B cell (primary cell): Measurements from ENCODE around the gene TTLL10. TPM values are rescaled to one million over a fixed set of nuclear protein-coding genes. Genes with fewer than 3 reads are reported as not detected.

ENCODE experiments used
- ATAC-seq: fragments of 200-7000 bp; cut with Tn5 transposase; one replicate; pipeline ENCODE4 v1.10.0; 2021; ENCODE audit warnings: low read depth, mild to moderate bottlenecking, moderate number of reproducible peaks, moderate library complexity
- CTCF ChIA-PET: fragments of 350-600 bp; sonication (Branson Sonifier 250); formaldehyde crosslinking; loops from one replicate; lab custom pipeline; 2021; ENCODE audit warnings: antibody characterized with exemption, inconsistent platforms; lab: Charles Lee
- POLR2A ChIA-PET: fragments of 350-600 bp; sonication (Branson Sonifier 250); formaldehyde crosslinking; loops from one replicate; lab custom pipeline; 2021; ENCODE audit warnings: antibody characterized with exemption; lab: Charles Lee
- DNase-seq: peaks from one replicate; pipeline ENCODE4 v3.0.0; 2013
- H2AFZ ChIP-seq: 2 replicates; pipeline ENCODE4 v1.6.1; 2012; ENCODE audit warnings: mild to moderate bottlenecking, low read depth, low read length; ENCODE audit not compliant: insufficient read depth, poor library complexity, severe bottlenecking
- H3K27ac ChIP-seq, 2 donors: 1 replicate in 1 of 2; 2 replicates in 1 of 2; pipeline ENCODE4 v1.5.1; 2012 to 2013; ENCODE audit warnings: low read length in 2 of 2, mild to moderate bottlenecking in 2 of 2, moderate library complexity in 1 of 2
- H3K27me3 ChIP-seq, 4 experiments: fragments of 200-600 bp in 1 of 4; sonication (generic) in 1 of 4; replicated peaks in 1 of 4; 1 replicate in 2 of 4; 2 replicates in 2 of 4; pipeline versions ENCODE4 v1.6.1 to v1.7.0; 2013 to 2016; ENCODE audit warnings: low read length in 3 of 4, mild to moderate bottlenecking in 2 of 4, mixed read lengths in 1 of 4, moderate library complexity in 1 of 4; ENCODE audit not compliant: insufficient read depth in 4 of 4, control insufficient read depth in 3 of 4; ENCODE audit errors: control extremely low read depth in 1 of 4
- H3K36me3 ChIP-seq, 2 experiments: replicated peaks in 1 of 2; 1 replicate in 1 of 2; 2 replicates in 1 of 2; pipeline versions ENCODE4 v1.6.1 to v1.7.1; 2013; ENCODE audit warnings: low read length in 1 of 2; ENCODE audit not compliant: insufficient read depth in 2 of 2, control insufficient read depth in 1 of 2; ENCODE audit errors: control extremely low read depth in 1 of 2, extremely low read depth in 1 of 2
- H3K4me1 ChIP-seq, 2 donors: fragments of 200-600 bp in 1 of 2; sonication (generic) in 1 of 2; 1 replicate in 1 of 2; 2 replicates in 1 of 2; pipeline versions ENCODE4 v1.5.1 to v1.6.1; 2013 to 2017; ENCODE audit warnings: low read length in 2 of 2; ENCODE audit not compliant: control insufficient read depth in 2 of 2, insufficient read depth in 2 of 2
- H3K4me2 ChIP-seq: replicated peaks from 2 replicates; pipeline ENCODE3; 2012; ENCODE audit warnings: mild to moderate bottlenecking, low read depth, low read length; ENCODE audit not compliant: poor library complexity, severe bottlenecking
- H3K4me3 ChIP-seq, 5 experiments: fragments of 200-600 bp in 1 of 5; sonication (generic) in 1 of 5; 1 replicate in 3 of 5; 2 replicates in 2 of 5; pipeline versions ENCODE4 v1.5.1 to v1.7.0; 2011 to 2016; ENCODE audit warnings: low read length in 4 of 5, mild to moderate bottlenecking in 4 of 5, low read depth in 2 of 5, control low read depth in 1 of 5, moderate library complexity in 1 of 5; ENCODE audit not compliant: insufficient read depth in 1 of 5; ENCODE audit errors: control extremely low read depth in 1 of 5, extremely low read depth in 1 of 5
- H3K79me2 ChIP-seq: fragments of 200-600 bp; sonication (generic); one replicate; pipeline ENCODE4 v1.6.0; 2016; ENCODE audit warnings: low read length; ENCODE audit not compliant: control insufficient read depth, insufficient read depth
- H3K9ac ChIP-seq: fragments of 200-600 bp; sonication (generic); 2 replicates; pipeline ENCODE4 v1.6.1; 2017; ENCODE audit warnings: mild to moderate bottlenecking, low read length, moderate library complexity
- H3K9me3 ChIP-seq, 3 donors: one replicate each; pipeline versions ENCODE4 v1.6.1 to v1.7.1; 2013; ENCODE audit warnings: low read length in 2 of 3; ENCODE audit not compliant: control insufficient read depth in 2 of 3, insufficient read depth in 1 of 3; ENCODE audit errors: control extremely low read depth in 1 of 3
- H4K20me1 ChIP-seq: 2 replicates; pipeline ENCODE4 v1.6.0; 2012; ENCODE audit warnings: mild to moderate bottlenecking, low read length; ENCODE audit not compliant: insufficient read depth, control insufficient read depth, poor library complexity, severe bottlenecking
- H3K27ac Mint-ChIP-seq: one replicate; pipeline ENCODE4 v1.8.0; 2021; ENCODE audit warnings: mixed read lengths
- H3K27me3 Mint-ChIP-seq: one replicate; pipeline ENCODE4 v1.8.0; 2021; ENCODE audit warnings: mixed read lengths
- H3K4me1 Mint-ChIP-seq: one replicate; pipeline ENCODE4 v1.8.0; 2021; ENCODE audit warnings: mixed read lengths
- H3K4me3 Mint-ChIP-seq: one replicate; pipeline ENCODE4 v1.8.0; 2021; ENCODE audit warnings: mixed read lengths
- H3K9me3 Mint-ChIP-seq: one replicate; pipeline ENCODE4 v1.8.0; 2022; ENCODE audit warnings: mixed read lengths; ENCODE audit not compliant: insufficient read depth
- EZH2 ChIP-seq: IDR thresholded peaks from 2 replicates; pipeline ENCODE4 v1.6.1; 2012; ENCODE audit warnings: borderline replicate concordance, low read depth, mild to moderate bottlenecking, moderate library complexity, low read length; ENCODE audit not compliant: insufficient read depth, poor library complexity, severe bottlenecking
- WGBS: methylation state at CpG from one replicate; pipeline ENCODE4 v1.1.5; 2013; ENCODE audit warnings: missing lambda C conversion rate; ENCODE audit not compliant: insufficient coverage; 5-methylcytosine and 5-hydroxymethylcytosine counted together
- intact Hi-C: fragments of 100-400 bp; cut with micrococcal nuclease; formaldehyde crosslinking; loops from one replicate; pipeline ENCODE4 v1.10.0; 2022
- polyA plus RNA-seq: library from polyadenylated mRNA; depleted of rRNA; stranded (reverse); fragments of >200 nt; gene quantifications from 2 replicates; pipeline ENCODE4 v1.2.3, GENCODE V29; 2012
- total RNA-seq, 2 donors: library from RNA; stranded (reverse); fragments of 120-200 nt in 1 of 2; gene quantifications; 1 replicate in 1 of 2; 2 replicates in 1 of 2; pipeline versions ENCODE4 v1.2.3 to v1.2.4, GENCODE V29; 2013 to 2022
- TF ChIP-seq, protein P1 (sequence below): fragments of 200-600 bp; IDR thresholded peaks from one replicate; pipeline ENCODE4 v1.8.0; 2022; ENCODE audit warnings: antibody characterized with exemption, mild to moderate bottlenecking

The TTLL10 gene
- total and polyA plus RNA-seq, 2 donors (not counting 1 experiment from before 2014, with no cell fraction given) = 0.37 to 0.45 TPM

DNA sequence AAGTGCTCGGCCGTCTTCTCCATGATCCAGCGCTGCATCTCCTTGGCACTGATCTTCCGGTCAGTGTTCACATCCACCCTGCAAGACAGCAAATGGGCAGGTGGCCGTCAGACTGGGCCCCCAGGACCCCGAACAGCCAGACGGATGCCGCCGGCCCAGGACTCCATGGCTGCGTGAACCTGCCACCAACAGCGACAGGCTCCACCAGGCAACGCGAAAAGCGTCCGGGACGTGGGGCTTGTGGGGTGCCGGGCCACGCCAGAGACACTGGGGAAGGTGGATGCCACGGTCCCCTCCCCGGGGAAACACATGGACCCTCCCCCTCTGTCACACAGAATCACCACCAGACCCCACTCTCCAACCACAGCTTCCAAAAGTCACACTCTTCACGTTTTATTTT is 50.2 kb downstream of the TTLL10 start:
- no peak overlapping the region for H3K4me2 ChIP-seq
- peaks cover 93% of the 10 kb centered on the region for H4K20me1 ChIP-seq
- H3K36me3 ChIP-seq = peaks cover 0 to 80% of the 10 kb centered on the region in 2 experiments
- no peaks in the 10 kb centered on the region for H3K9me3 Mint-ChIP-seq
- H3K79me2 ChIP-seq = peaks cover 55% of the 10 kb centered on the region
- H3K9ac ChIP-seq = no peak overlapping the region
- no peak overlapping the region for H3K4me3 Mint-ChIP-seq
- no peak overlapping the region for H3K4me3 ChIP-seq
- WGBS = 96% methylated on average over 20 of the region's 21 CpGs
- ATAC-seq (no peak), DNase-seq (no peak)
- no peak overlapping the region for H2AFZ ChIP-seq
- ChIA-PET CTCF (no interaction called here), POLR2A (no interaction called here)
- H3K27me3 Mint-ChIP-seq = no peaks in the 10 kb centered on the region
- H3K27ac ChIP-seq = no peak overlapping the region
- no peaks in the 10 kb centered on the region for H3K4me1 ChIP-seq
- no peaks in the 10 kb centered on the region for H3K9me3 ChIP-seq
- H3K27me3 ChIP-seq = no peaks in the 10 kb centered on the region
- no peak overlapping the region for H3K27ac Mint-ChIP-seq
- intact Hi-C loops = no loop called here
- TF ChIP-seq, protein P1, sequence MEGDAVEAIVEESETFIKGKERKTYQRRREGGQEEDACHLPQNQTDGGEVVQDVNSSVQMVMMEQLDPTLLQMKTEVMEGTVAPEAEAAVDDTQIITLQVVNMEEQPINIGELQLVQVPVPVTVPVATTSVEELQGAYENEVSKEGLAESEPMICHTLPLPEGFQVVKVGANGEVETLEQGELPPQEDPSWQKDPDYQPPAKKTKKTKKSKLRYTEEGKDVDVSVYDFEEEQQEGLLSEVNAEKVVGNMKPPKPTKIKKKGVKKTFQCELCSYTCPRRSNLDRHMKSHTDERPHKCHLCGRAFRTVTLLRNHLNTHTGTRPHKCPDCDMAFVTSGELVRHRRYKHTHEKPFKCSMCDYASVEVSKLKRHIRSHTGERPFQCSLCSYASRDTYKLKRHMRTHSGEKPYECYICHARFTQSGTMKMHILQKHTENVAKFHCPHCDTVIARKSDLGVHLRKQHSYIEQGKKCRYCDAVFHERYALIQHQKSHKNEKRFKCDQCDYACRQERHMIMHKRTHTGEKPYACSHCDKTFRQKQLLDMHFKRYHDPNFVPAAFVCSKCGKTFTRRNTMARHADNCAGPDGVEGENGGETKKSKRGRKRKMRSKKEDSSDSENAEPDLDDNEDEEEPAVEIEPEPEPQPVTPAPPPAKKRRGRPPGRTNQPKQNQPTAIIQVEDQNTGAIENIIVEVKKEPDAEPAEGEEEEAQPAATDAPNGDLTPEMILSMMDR = no peak
- no peak for TF ChIP-seq EZH2
- H3K4me1 Mint-ChIP-seq = peaks cover 6% of the 10 kb centered on the region

DNA sequence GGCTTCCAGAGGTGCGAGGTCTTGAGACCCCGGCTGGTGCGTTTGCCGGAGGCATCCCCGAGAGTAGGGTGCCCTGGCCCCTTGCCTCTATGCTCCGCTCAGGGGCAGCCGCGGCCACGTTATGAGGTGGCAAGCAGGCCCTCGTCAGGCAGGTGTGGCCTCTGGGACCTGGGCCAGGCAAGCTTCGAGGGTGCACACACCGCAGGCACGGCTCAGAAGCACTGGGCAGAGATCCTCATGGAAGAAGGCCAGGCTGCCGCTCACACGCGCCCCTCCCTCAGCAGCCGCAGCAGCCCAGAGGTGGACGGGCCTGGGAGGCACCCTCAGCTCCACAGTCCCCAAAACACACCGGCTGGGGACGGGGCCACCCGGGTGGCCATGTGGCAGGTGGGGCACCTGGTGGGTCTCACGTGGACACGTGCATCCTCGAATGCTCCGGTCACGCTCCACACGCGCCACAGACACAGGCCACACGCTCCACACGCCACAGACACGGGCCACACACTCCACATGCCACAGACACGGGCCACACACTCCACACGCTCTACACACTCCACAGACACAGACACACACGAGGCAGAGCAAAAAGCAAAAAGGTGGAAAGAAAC is 51.7 kb downstream of the TTLL10 start:
- CTCF ChIA-PET = interaction anchor here (1.4 kb wide), 1 partner anchor 103 kb away, joined by 4 read pairs; no protein-coding TSS in a partner anchor
- peaks cover 0 to 73% of the 10 kb centered on the region in 2 experiments for H3K36me3 ChIP-seq
- H3K9me3 Mint-ChIP-seq = no peaks in the 10 kb centered on the region
- no peaks in the 10 kb centered on the region for H3K27me3 Mint-ChIP-seq
- intact Hi-C loops = no loop called here
- H3K4me1 Mint-ChIP-seq = peaks cover 16% of the 10 kb centered on the region
- peaks cover 65% of the 10 kb centered on the region for H3K79me2 ChIP-seq
- TF ChIP-seq, protein P1 = no peak
- no peak for TF ChIP-seq EZH2
- H3K4me3 Mint-ChIP-seq = no peak overlapping the region
- no peak overlapping the region for H3K4me2 ChIP-seq
- peaks cover 93% of the 10 kb centered on the region for H4K20me1 ChIP-seq
- no peaks in the 10 kb centered on the region for H3K9me3 ChIP-seq
- no peak for ATAC-seq
- no peak overlapping the region for H3K4me3 ChIP-seq
- DNase-seq = no peak
- no peak overlapping the region for H3K9ac ChIP-seq
- no peak overlapping the region for H2AFZ ChIP-seq
- H3K4me1 ChIP-seq = peaks cover 7 to 12% of the 10 kb centered on the region in 2 donors
- POLR2A ChIA-PET = no interaction called here
- no peak overlapping the region for H3K27ac Mint-ChIP-seq
- 95% methylated on average over 34 of the region's 34 CpGs for WGBS
- no peak overlapping the region for H3K27ac ChIP-seq
- no peaks in the 10 kb centered on the region for H3K27me3 ChIP-seq
